Activated naive CD4-positive, alpha-beta T cell treated with anti-CD3 and anti-CD28 coated beads for 36 hours (primary cell): ENCODE measurements around the gene GINS2. TPM values are rescaled to one million over a fixed set of nuclear protein-coding genes. Genes with fewer than 3 reads are reported as not detected.
A peak's percentile ranks its signal among the peaks of the same experiment; 100 is the strongest.

Experiments used
- CTCF ChIA-PET: fragments of 350-600 bp; sonication (Branson Sonifier 250); formaldehyde crosslinking; loops from one replicate; lab custom pipeline; 2021; ENCODE audit warnings: antibody characterized with exemption; lab: Charles Lee
- DNase-seq: peaks from one replicate; pipeline ENCODE4 v3.0.0-alpha.2; 2020
- H3K27ac Mint-ChIP-seq: one replicate; pipeline ENCODE4 v1.8.0; 2021; ENCODE audit warnings: mild to moderate bottlenecking, mixed read lengths
- H3K27me3 Mint-ChIP-seq: one replicate; pipeline ENCODE4 v1.8.0; 2021; ENCODE audit warnings: low read depth, mixed read lengths
- H3K36me3 Mint-ChIP-seq: one replicate; pipeline ENCODE4 v1.8.0; 2021; ENCODE audit warnings: low read depth, mixed read lengths
- H3K4me1 Mint-ChIP-seq: one replicate; pipeline ENCODE4 v1.8.0; 2021; ENCODE audit warnings: low read depth, mixed read lengths
- H3K4me3 Mint-ChIP-seq: one replicate; pipeline ENCODE4 v1.8.0; 2021; ENCODE audit warnings: mild to moderate bottlenecking, moderate library complexity, mixed read lengths
- H3K9me3 Mint-ChIP-seq: one replicate; pipeline ENCODE4 v1.8.0; 2021; ENCODE audit warnings: mixed read lengths
- intact Hi-C: fragments of 100-400 bp; cut with micrococcal nuclease; formaldehyde crosslinking; loops from one replicate; pipeline ENCODE4 v1.15.1; 2023
- total RNA-seq, 2 experiments: library from RNA; stranded (reverse); gene quantifications; one replicate each; pipeline ENCODE4 v1.2.3, GENCODE V29; 2021

Gene GINS2
- total RNA-seq, 2 experiments from 2014 or later = 60.7 to 66.6 TPM

GRCh38 chr16:85686912-85687591, 1.7 kb downstream of the GINS2 start:
- Mint-ChIP-seq H3K9me3 (no peaks in the 10 kb centered on the region), H3K27ac (no peak overlapping the region), H3K4me3 (peak overlapping the region; percentile 84), H3K4me1 (peaks cover 21% of the 10 kb centered on the region), H3K27me3 (peaks cover 2% of the 10 kb centered on the region), H3K36me3 (peaks cover 25% of the 10 kb centered on the region)
- intact Hi-C loops = loop anchor here (2.0 kb wide), 1 partner anchor 302 kb away; no protein-coding TSS in a partner anchor
- CTCF ChIA-PET = no interaction called here
- DNase-seq = peak; percentile 44

GRCh38 chr16:85685251-85685650, 3.5 kb downstream of the GINS2 start:
- Mint-ChIP-seq H3K36me3 (peaks cover 39% of the 10 kb centered on the region), H3K27ac (no peak overlapping the region), H3K4me3 (no peak overlapping the region), H3K9me3 (no peaks in the 10 kb centered on the region), H3K4me1 (peaks cover 21% of the 10 kb centered on the region), H3K27me3 (no peaks in the 10 kb centered on the region)
- intact Hi-C loops = no loop called here
- no peak for DNase-seq
- CTCF ChIA-PET = interaction anchor here (0.7 to 1.1 kb wide), 5 partner anchors 18 to 194 kb away, joined by 3 to 5 read pairs (median 3); no protein-coding TSS in a partner anchor

GRCh38 chr16:85683363-85683762, 5.4 kb downstream of the GINS2 start:
- Mint-ChIP-seq H3K9me3 (no peaks in the 10 kb centered on the region), H3K27me3 (no peaks in the 10 kb centered on the region), H3K36me3 (peaks cover 39% of the 10 kb centered on the region), H3K4me3 (no peak overlapping the region), H3K27ac (no peak overlapping the region), H3K4me1 (peaks cover 18% of the 10 kb centered on the region)
- CTCF ChIA-PET = interaction anchor here (0.9 to 1.3 kb wide), 2 partner anchors 33 to 53 kb away, joined by 3 read pairs; no protein-coding TSS in a partner anchor
- no peak for DNase-seq
- intact Hi-C loops = no loop called here

- Mint-ChIP-seq H3K36me3 (peaks cover 44% of the 10 kb centered on the region), H3K27ac (no peak overlapping the region), H3K9me3 (no peaks in the 10 kb centered on the region), H3K27me3 (no peaks in the 10 kb centered on the region), H3K4me1 (peaks cover 13% of the 10 kb centered on the region), H3K4me3 (no peak overlapping the region)
- intact Hi-C loops = no loop called here
- CTCF ChIA-PET = interaction anchor here (1.3 kb wide), 1 partner anchor 54 kb away, joined by 3 read pairs; no protein-coding TSS in a partner anchor
- DNase-seq = no peak
Measured at GRCh38 chr16:85682516-85682915, 6.2 kb downstream of the GINS2 start.

- H3K9me3 Mint-ChIP-seq = no peaks in the 10 kb centered on the region
- no peak for DNase-seq
- intact Hi-C loops = no loop called here
- CTCF ChIA-PET = interaction anchor here (0.6 kb wide), 1 partner anchor 114 kb away, joined by 3 read pairs; no protein-coding TSS in a partner anchor
- no peak overlapping the region for H3K27ac Mint-ChIP-seq
- H3K4me1 Mint-ChIP-seq = peaks cover 3% of the 10 kb centered on the region
- peaks cover 36% of the 10 kb centered on the region for H3K36me3 Mint-ChIP-seq
- no peak overlapping the region for H3K4me3 Mint-ChIP-seq
- H3K27me3 Mint-ChIP-seq = no peaks in the 10 kb centered on the region
Measured at GRCh38 chr16:85681255-85681654, 7.5 kb downstream of the GINS2 start.

GRCh38 chr16:85680352-85680944, 8.3 kb downstream of the GINS2 start:
- Mint-ChIP-seq H3K9me3 (no peaks in the 10 kb centered on the region), H3K4me3 (no peak overlapping the region), H3K27me3 (no peaks in the 10 kb centered on the region), H3K4me1 (no peaks in the 10 kb centered on the region), H3K36me3 (peaks cover 39% of the 10 kb centered on the region), H3K27ac (no peak overlapping the region)
- CTCF ChIA-PET = interaction anchor here (0.7 kb wide), 1 partner anchor 73 kb away, joined by 5 read pairs; no protein-coding TSS in a partner anchor
- intact Hi-C loops = no loop called here
- no peak for DNase-seq

- intact Hi-C loops = loop anchor here (5.0 kb wide), 1 partner anchor 37 kb away; no protein-coding TSS in a partner anchor
- no peaks in the 10 kb centered on the region for H3K27me3 Mint-ChIP-seq
- H3K27ac Mint-ChIP-seq = no peak overlapping the region
- H3K9me3 Mint-ChIP-seq = no peaks in the 10 kb centered on the region
- DNase-seq = no peak
- H3K4me3 Mint-ChIP-seq = no peak overlapping the region
- peaks cover 35% of the 10 kb centered on the region for H3K36me3 Mint-ChIP-seq
- CTCF ChIA-PET = no interaction called here
- H3K4me1 Mint-ChIP-seq = no peaks in the 10 kb centered on the region
Measured at GRCh38 chr16:85679870-85680269, 8.9 kb downstream of the GINS2 start.

GRCh38 chr16:85678821-85679220, 9.9 kb downstream of the GINS2 start:
- no peaks in the 10 kb centered on the region for H3K9me3 Mint-ChIP-seq

GRCh38 chr16:85678016-85678415, 10.7 kb downstream of the GINS2 start:
- no peaks in the 10 kb centered on the region for H3K4me1 Mint-ChIP-seq
- no peak for DNase-seq
- H3K27me3 Mint-ChIP-seq = no peaks in the 10 kb centered on the region
- H3K27ac Mint-ChIP-seq = no peak overlapping the region
- CTCF ChIA-PET = interaction anchor here (1.1 to 1.5 kb wide), 2 partner anchors 19 to 20 kb away, joined by 3 read pairs; no protein-coding TSS in a partner anchor
- intact Hi-C loops = loop anchor here (5.0 kb wide), 1 partner anchor 39 kb away; no protein-coding TSS in a partner anchor
- H3K9me3 Mint-ChIP-seq = no peaks in the 10 kb centered on the region
- H3K36me3 Mint-ChIP-seq = peaks cover 29% of the 10 kb centered on the region
- no peak overlapping the region for H3K4me3 Mint-ChIP-seq

More at GRCh38 chr16:85678821-85679220, 9.9 kb downstream of the GINS2 start:
- H3K27me3 Mint-ChIP-seq = no peaks in the 10 kb centered on the region
- H3K36me3 Mint-ChIP-seq = peaks cover 35% of the 10 kb centered on the region
- intact Hi-C loops = loop anchor here (5.0 kb wide), 1 partner anchor 38 kb away; no protein-coding TSS in a partner anchor
- H3K27ac Mint-ChIP-seq = no peak overlapping the region
- H3K4me3 Mint-ChIP-seq = no peak overlapping the region
- CTCF ChIA-PET = interaction anchor here (0.5 kb wide), 1 partner anchor 379 kb away, joined by 3 read pairs; no protein-coding TSS in a partner anchor
- no peaks in the 10 kb centered on the region for H3K4me1 Mint-ChIP-seq
- DNase-seq = no peak

GRCh38 chr16:85677383-85677967, 11.3 kb downstream of the GINS2 start:
- H3K4me1 Mint-ChIP-seq = no peaks in the 10 kb centered on the region
- no peak overlapping the region for H3K4me3 Mint-ChIP-seq
- no peak for DNase-seq
- intact Hi-C loops = loop anchor here (5.0 kb wide), 1 partner anchor 40 kb away; no protein-coding TSS in a partner anchor
- H3K27me3 Mint-ChIP-seq = no peaks in the 10 kb centered on the region
- H3K9me3 Mint-ChIP-seq = no peaks in the 10 kb centered on the region
- H3K36me3 Mint-ChIP-seq = peaks cover 27% of the 10 kb centered on the region
- CTCF ChIA-PET = interaction anchor here (0.6 to 1.5 kb wide), 3 partner anchors 18 to 68 kb away, joined by 3 read pairs; no protein-coding TSS in a partner anchor
- no peak overlapping the region for H3K27ac Mint-ChIP-seq

GRCh38 chr16:85676466-85676865, 12.3 kb downstream of the GINS2 start:
- Mint-ChIP-seq H3K27ac (no peak overlapping the region), H3K4me1 (no peaks in the 10 kb centered on the region), H3K27me3 (no peaks in the 10 kb centered on the region), H3K36me3 (peaks cover 30% of the 10 kb centered on the region), H3K9me3 (no peaks in the 10 kb centered on the region), H3K4me3 (no peak overlapping the region)
- DNase-seq = no peak
- CTCF ChIA-PET = interaction anchor here (0.6 to 1.6 kb wide), 2 partner anchors 83 to 1527 kb away, joined by 3 read pairs; no protein-coding TSS in a partner anchor
- intact Hi-C loops = loop anchor here (5.0 kb wide), 1 partner anchor 41 kb away; no protein-coding TSS in a partner anchor
